GM06990 (cell line): ENCODE data around the gene GPC6.

ENCODE experiments used
- DNase-seq: peaks from one replicate; pipeline ENCODE4 v3.0.0-alpha.2; 2011; ENCODE audit not compliant: insufficient read length; ENCODE audit errors: extremely low read depth
- H3K27me3 ChIP-seq: replicated peaks from 2 replicates; pipeline ENCODE4 v1.6.0; 2011; ENCODE audit warnings: low read length; ENCODE audit not compliant: control insufficient read depth, insufficient read depth
- H3K36me3 ChIP-seq: 2 replicates; pipeline ENCODE4 v1.5.1; 2011; ENCODE audit warnings: low read length; ENCODE audit not compliant: control insufficient read depth, insufficient read depth
- H3K4me3 ChIP-seq: replicated peaks from 2 replicates; pipeline ENCODE4 v1.5.1; 2011; ENCODE audit warnings: low read depth, mild to moderate bottlenecking, control low read depth, low read length
- TF ChIP-seq, protein P1 (sequence below): IDR thresholded peaks from 2 replicates; pipeline ENCODE4 v1.5.1; 2011; ENCODE audit warnings: low read length, control low read depth, mild to moderate bottlenecking, inconsistent platforms; ENCODE audit not compliant: insufficient read depth, poor library complexity, severe bottlenecking

GPC6 gene

DNA sequence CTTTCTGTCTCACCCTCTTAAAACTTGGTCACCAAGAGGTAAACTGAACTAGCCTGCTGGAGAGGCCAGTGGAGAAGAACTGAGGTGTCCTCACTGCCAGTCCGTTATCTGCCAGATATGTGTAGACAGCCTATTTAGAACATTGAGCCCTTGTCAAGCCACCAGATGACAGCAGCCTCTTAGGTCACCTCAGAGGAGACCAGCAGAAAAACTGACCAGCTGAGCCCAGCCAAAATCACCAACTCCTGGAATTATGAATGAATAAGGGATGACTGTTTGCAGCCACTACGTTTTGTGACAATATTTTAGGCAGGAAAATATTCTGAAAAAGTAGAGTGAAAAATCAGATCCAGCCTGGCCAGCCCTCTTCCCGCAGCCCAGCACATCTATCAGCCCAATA lies 739.0 kb downstream of the GPC6 start:
- Histone ChIP-seq H3K27me3 (no peaks in the 10 kb centered on the region), H3K36me3 (no peaks in the 10 kb centered on the region), H3K4me3 (no peak overlapping the region)
- TF ChIP-seq, protein P1, sequence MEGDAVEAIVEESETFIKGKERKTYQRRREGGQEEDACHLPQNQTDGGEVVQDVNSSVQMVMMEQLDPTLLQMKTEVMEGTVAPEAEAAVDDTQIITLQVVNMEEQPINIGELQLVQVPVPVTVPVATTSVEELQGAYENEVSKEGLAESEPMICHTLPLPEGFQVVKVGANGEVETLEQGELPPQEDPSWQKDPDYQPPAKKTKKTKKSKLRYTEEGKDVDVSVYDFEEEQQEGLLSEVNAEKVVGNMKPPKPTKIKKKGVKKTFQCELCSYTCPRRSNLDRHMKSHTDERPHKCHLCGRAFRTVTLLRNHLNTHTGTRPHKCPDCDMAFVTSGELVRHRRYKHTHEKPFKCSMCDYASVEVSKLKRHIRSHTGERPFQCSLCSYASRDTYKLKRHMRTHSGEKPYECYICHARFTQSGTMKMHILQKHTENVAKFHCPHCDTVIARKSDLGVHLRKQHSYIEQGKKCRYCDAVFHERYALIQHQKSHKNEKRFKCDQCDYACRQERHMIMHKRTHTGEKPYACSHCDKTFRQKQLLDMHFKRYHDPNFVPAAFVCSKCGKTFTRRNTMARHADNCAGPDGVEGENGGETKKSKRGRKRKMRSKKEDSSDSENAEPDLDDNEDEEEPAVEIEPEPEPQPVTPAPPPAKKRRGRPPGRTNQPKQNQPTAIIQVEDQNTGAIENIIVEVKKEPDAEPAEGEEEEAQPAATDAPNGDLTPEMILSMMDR = no peak
- DNase-seq = no peak

DNA sequence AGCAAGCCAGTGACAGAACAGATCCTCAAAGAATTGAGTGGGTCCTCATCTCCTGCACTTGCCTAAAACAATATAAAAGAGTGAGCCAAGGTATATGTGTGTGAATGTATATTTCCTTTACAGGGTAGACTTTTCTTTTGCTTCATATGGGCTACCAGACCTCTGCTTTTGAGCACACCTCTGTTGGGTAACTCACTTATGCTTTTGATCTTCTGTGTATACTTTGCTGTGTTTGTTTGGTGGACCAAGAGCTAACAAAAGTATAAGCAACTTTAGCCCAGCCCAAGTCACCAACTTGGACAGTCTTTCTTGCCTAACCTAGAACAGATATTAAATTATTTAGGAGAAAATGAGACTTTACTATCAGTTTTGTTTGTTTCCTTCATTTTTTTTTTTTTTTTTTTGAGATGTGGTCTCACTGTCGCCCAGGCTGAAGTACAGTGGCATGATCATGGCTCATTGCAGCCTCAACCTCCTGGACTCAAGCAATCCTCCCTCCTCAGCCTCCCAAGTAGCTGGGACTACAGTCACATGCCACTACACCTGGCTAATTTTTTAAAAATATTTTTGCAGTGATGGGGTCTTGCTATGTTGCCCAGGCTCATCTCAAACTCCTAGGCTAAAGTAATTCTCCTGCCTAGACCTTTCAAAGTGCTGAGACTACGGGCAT lies 739.8 kb downstream of the GPC6 start:
- Histone ChIP-seq H3K27me3 (no peaks in the 10 kb centered on the region), H3K36me3 (no peaks in the 10 kb centered on the region)
- DNase-seq = no peak

DNA sequence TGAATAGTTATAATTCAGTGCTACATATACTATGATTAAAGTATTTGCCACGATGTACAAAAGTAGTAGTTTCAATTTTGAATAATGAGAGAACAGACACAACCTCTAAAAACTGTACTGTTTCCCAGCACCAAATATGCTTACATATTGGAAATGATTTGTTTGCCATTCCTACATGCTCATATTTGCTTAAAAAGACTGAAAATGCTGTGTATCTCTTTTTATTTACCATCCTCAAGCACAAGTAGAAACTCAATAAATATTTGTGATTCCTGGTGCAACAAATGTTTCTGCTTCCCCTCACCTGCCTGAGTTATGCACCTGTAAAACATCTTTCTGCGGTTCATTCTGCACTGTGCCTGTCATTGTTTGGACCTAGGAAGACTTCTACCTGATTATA lies 740.7 kb downstream of the GPC6 start:
- TF ChIP-seq, protein P1 = no peak
- Histone ChIP-seq H3K27me3 (no peaks in the 10 kb centered on the region), H3K4me3 (no peak overlapping the region), H3K36me3 (no peaks in the 10 kb centered on the region)
- no peak for DNase-seq

More for the DNA sequence above, 739.8 kb downstream of the GPC6 start:
- H3K4me3 ChIP-seq = no peak overlapping the region
- TF ChIP-seq, protein P1 = no peak

DNA sequence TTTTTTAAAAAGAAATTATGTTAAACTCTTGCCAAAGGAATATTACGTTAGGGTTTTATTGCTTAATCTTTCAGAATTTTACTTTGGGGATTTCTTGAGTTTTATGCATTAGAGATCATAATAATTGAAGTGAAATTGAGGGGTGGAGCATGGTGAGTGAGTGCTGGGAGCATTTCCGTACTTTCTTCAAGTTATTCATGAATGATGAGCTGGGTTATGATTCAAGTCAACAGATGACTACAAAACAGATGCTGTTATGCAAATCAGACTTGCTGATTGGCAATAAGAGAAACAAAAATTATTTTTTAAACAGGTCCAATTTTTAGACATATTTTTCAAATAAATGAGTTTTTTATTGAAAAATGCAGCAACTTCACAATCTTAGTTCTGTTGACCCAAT lies 748.6 kb downstream of the GPC6 start:
- TF ChIP-seq, protein P1 = no peak
- Histone ChIP-seq H3K27me3 (no peaks in the 10 kb centered on the region), H3K36me3 (no peaks in the 10 kb centered on the region), H3K4me3 (no peak overlapping the region)
- no peak for DNase-seq

DNA sequence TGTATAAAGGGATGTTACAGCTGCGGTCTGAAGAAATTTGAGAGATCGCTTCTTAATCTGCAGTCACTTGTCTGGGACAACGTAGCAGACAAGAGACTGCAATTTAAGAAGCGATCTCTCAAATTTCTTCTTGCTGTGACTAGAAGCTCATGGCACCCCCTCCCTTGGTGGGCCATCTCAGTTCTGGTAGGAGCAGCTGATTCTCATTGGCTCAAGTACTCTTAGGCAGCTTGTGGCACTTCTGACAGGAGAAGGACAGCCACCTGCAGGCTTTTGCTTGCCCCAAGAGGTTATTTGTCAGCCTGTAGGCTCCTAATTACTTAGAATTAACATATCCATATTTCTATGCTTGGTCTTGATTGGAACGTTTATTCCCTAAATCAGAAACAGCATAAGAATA lies 749.9 kb downstream of the GPC6 start:
- Histone ChIP-seq H3K4me3 (no peak overlapping the region), H3K36me3 (no peaks in the 10 kb centered on the region), H3K27me3 (no peaks in the 10 kb centered on the region)
- TF ChIP-seq, protein P1 = no peak
- DNase-seq = no peak

DNA sequence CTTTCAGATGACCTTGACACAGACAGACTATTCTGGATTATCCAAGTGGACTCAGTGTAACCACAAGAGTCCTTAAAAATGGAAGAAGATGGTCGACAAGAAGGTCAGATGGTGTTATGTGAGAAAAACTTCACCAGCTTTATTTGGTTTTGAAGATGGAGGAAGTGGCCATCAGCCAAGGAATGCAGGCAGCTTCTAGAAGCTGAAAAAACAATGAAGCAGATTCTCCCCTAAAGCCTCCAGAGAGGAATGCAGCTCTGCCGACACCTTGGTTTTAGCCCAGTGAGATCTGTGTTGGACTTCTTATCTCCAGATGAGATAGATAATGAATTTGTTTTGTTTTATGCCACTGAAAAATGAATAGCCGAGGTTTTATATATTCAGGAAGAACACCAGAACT lies 751.4 kb downstream of the GPC6 start:
- no peak for DNase-seq
- Histone ChIP-seq H3K4me3 (no peak overlapping the region), H3K36me3 (no peaks in the 10 kb centered on the region), H3K27me3 (no peaks in the 10 kb centered on the region)
- TF ChIP-seq, protein P1 = no peak
